T-helper 9 cell (primary cell): Measurements from ENCODE around the gene GNG12.
"Not testable (repeated sequence)": the region's sequence is repeated elsewhere in the genome, so short reads cannot be mapped to it uniquely, and the experiment has no call there.

Source experiments
- DNase-seq: peaks from one replicate; pipeline ENCODE4 v3.0.0-alpha.2; 2020

GNG12 gene

DNA sequence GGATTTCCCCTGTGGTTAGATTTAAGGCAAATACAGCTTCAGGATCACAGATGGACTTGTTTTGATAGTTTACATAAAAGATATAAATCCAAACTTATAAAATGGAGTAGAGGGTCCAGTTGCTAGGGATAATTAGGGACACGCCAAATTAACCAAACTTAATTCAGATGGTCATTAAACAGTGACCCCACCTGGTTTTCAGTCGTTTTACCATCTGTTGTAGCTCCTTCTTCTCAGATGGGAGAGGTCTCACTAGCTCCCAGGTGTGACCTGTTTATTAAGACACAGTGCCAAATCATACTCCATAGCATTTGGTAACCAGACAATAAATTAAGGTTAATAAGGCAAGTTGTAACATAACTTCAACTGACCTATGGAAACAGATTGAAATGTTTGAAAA, 156.3 kb downstream of the GNG12 start:
- DNase-seq: no peak

DNA sequence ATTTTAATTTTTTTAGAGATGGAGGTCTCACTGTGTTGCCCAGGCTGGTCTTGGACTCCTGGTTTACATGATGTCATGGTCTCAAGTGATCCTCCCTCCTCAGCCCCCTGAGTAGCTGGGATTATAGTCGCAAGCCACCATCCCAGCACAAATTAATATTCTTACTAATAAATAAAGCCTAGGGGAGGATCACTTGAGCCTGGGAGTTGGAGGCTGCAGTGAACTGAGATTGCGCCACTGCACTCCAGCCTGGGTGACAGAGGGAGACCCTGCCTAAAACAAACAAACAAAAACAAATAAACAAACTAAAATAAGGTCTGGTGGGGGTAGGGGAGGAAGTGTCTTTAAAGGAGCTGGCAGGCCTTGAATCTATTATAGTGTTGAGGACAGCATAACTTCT, 157.0 kb downstream of the GNG12 start:
- no peak for DNase-seq

GRCh38 chr1:67675800-67676199, 157.5 kb downstream of the GNG12 start:
- DNase-seq: no peak

GRCh38 chr1:67674260-67675011, 158.8 kb downstream of the GNG12 start:
- peak; percentile 11 for DNase-seq

DNA sequence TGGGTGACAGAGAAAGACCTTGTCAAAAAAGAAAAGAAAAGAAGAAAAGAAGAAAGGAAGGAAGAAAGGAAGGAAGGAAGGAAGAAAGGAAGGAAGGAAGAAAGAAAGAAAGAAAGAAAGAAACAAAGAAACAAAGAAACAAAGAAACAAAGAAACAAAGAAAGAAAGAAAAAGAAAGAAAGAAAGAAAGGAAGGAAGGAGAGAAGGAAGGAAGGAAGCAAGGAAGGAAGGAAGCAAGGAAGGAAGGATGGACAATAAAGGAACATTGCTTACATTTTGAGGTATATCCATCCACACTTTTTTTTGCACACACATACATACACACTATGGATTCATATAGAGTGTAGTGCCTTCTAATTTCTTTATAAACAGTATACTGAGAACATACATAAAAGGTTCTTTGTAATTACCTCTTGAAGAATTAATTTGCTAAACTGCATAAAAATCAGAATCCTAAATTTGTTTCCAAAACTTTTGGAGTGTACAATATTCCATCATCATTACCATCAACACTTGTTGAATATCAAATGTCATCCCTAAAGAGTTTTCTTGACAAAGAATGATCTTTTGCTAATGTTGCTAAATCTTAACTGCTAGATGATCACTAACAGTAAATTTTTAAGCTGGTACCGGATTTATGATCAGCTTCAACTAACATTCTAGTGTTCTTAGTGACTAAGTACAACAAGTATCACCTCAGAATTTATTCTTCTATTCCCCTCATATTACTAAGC, 159.6 kb downstream of the GNG12 start:
- no peak for DNase-seq

GRCh38 chr1:67672260-67672803, 160.9 kb downstream of the GNG12 start:
- no peak for DNase-seq

DNA sequence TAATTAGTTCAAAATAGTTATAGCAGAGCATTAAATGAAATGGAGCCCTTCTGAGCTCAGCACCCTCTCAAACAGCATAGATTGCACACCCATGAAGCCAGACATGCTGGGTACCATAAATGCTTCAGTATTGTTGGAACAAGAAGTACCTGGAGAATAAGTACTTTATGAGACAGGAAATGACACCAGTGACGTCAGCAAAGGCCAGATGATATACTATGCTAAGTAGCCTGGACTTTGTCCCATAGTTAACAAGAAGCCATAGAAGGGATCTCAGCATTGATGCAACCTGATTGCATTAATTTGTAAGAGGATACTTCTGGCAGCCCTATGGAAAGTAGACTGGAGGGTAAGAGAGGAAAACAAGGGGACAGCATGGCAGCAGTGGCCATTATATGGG, 164.6 kb downstream of the GNG12 start:
- no peak for DNase-seq

- DNase-seq: no peak
Observed at GRCh38 chr1:67666636-67667035, 166.6 kb downstream of the GNG12 start.

DNA sequence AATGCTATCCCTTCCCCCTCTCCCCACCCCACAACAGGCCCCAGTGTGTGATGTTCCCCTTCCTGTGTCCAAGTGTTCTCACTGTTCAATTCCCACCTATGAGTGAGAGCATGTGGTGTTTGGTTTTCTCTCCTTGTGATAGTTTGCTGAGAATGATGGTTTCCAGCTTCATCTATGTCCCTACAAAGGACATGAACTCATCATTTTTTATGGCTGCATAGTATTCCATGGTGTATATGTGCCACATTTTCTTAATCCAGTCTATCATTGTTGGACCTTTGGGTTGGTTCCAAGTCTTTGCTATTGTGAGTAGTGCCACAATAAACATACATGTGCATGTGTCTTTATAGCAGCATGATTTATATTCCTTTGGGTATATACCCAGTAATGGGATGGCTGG, 168.0 kb downstream of the GNG12 start:
- not testable (repeated sequence) for DNase-seq

DNA sequence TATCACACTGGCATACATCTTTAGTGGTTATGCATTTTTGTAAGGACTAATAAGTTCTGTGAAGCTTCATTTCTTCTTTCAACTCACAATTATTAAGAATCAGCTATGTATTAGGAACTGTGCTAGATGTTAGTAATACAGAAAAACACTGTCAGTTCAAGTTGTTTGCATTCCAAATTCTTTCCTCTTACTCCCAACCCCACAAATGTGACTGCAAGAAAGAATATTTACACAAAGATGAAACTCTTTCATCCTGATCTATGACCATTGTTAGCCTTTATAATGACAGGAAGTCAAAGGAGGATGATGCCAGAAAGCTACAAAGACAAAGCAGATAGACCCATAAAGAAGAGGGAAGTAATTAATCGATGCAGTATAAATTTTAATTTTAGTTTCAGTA, 169.2 kb downstream of the GNG12 start:
- no peak for DNase-seq

GRCh38 chr1:67662884-67663283, 170.4 kb downstream of the GNG12 start:
- no peak for DNase-seq

DNA sequence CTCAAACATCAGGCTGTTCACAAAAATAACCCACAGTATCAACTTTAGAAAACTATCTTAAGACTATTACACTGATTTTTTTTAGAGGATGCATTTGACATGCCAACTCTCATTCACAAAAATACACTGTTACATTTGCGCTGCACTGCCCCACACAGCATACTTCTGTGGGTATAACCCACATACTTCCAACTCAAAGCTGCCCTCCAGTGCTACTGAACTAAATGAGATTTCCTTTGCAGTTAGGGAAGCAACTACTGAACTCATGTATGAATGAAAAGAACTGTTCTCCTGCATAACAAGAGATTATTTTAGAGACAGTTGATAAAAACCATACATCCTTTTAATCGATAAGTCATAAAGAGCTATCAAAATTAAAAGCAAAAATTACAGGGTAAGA, 174.0 kb downstream of the GNG12 start:
- no peak for DNase-seq

GRCh38 chr1:67657152-67657551, 176.1 kb downstream of the GNG12 start:
- DNase-seq: not testable (repeated sequence)

- DNase-seq: no peak
Observed at GRCh38 chr1:67655581-67655980, 177.7 kb downstream of the GNG12 start.

- DNase-seq: no peak
Observed at GRCh38 chr1:67653304-67653703, 180.0 kb downstream of the GNG12 start.

GRCh38 chr1:67652800-67653199, 180.5 kb downstream of the GNG12 start:
- no peak for DNase-seq
